Smooth muscle cell (in vitro differentiated cells): ENCODE measurements around the gene YLPM1. TPM values are rescaled to one million over a fixed set of nuclear protein-coding genes. Genes with fewer than 3 reads are reported as not detected.
"Not testable (repeated sequence)": the region's sequence is repeated elsewhere in the genome, so short reads cannot be mapped to it uniquely, and the experiment has no call there.

Source experiments
- DNase-seq: peaks from one replicate; lab custom pipeline; 2025; ENCODE audit not compliant: unreplicated experiment; lab: John Stamatoyannopoulos, UW
- H2AFZ ChIP-seq: fragments of 200-600 bp; sonication (generic); 2 replicates; pipeline ENCODE4 v1.6.0; 2016; ENCODE audit warnings: antibody characterized with exemption, low read depth, mild to moderate bottlenecking
- H3F3A ChIP-seq: fragments of 200-600 bp; sonication (generic); 2 replicates; pipeline ENCODE4 v1.6.0; 2017; ENCODE audit warnings: antibody characterized with exemption, low read depth
- H3K27ac ChIP-seq: fragments of 200-600 bp; sonication (generic); 2 replicates; pipeline ENCODE4 v1.5.1; 2016; ENCODE audit warnings: low read depth, mild to moderate bottlenecking
- H3K27me3 ChIP-seq: fragments of 200-600 bp; sonication (generic); 2 replicates; pipeline ENCODE4 v1.6.1; 2016; ENCODE audit warnings: low read depth, mild to moderate bottlenecking
- H3K36me3 ChIP-seq: fragments of 200-600 bp; sonication (generic); 2 replicates; pipeline ENCODE4 v1.5.1; 2016; ENCODE audit warnings: low read depth
- H3K4me1 ChIP-seq: fragments of 200-600 bp; sonication (generic); 2 replicates; pipeline ENCODE4 v1.5.1; 2016; ENCODE audit warnings: low read depth
- H3K4me2 ChIP-seq: fragments of 200-600 bp; sonication (generic); 2 replicates; pipeline ENCODE4 v1.6.0; 2016; ENCODE audit warnings: mild to moderate bottlenecking
- H3K4me3 ChIP-seq: fragments of 200-600 bp; sonication (generic); 2 replicates; pipeline ENCODE4 v1.5.1; 2016; ENCODE audit warnings: mild to moderate bottlenecking
- H3K79me2 ChIP-seq: fragments of 200-600 bp; sonication (generic); 2 replicates; pipeline ENCODE4 v1.6.0; 2016; ENCODE audit warnings: low read depth, mild to moderate bottlenecking
- H3K9ac ChIP-seq: fragments of 200-600 bp; sonication (generic); 2 replicates; pipeline ENCODE4 v1.6.0; 2016; ENCODE audit warnings: low read depth
- H3K9me3 ChIP-seq: fragments of 200-600 bp; sonication (generic); replicated peaks from 2 replicates; pipeline ENCODE4 v1.5.1; 2016; ENCODE audit warnings: low read depth
- H4K20me1 ChIP-seq: fragments of 200-600 bp; sonication (generic); 2 replicates; pipeline ENCODE4 v1.6.0; 2016; ENCODE audit warnings: low read depth
- CTCF ChIP-seq: fragments of 200-600 bp; sonication (generic); IDR thresholded peaks from 2 replicates; pipeline ENCODE4 v1.5.1; 2017; ENCODE audit warnings: borderline replicate concordance, mild to moderate bottlenecking, antibody characterized with exemption; ENCODE audit not compliant: insufficient read depth, poor library complexity, severe bottlenecking
- WGBS: methylation state at CpG from one replicate; pipeline ENCODE4 v1.1.7; 2016; ENCODE audit warnings: low lambda C conversion rate; 5-methylcytosine and 5-hydroxymethylcytosine counted together
- polyA plus RNA-seq: library from polyadenylated mRNA; unstranded; fragments of >200 nt; fragmentation: Nextera tagmentation; extraction: Ambion mirVana; gene quantifications from 2 replicates; pipeline ENCODE4 v1.2.1, GENCODE V29; 2016
- total RNA-seq: library from RNA; depleted of rRNA; stranded (reverse); fragments of >200 nt; gene quantifications from 2 replicates; pipeline ENCODE4 v1.2.3, GENCODE V29; 2014

YLPM1 gene
- total and polyA plus RNA-seq, 2 experiments from 2014 or later, result 15.5 to 29.7 TPM

- Histone ChIP-seq H3K9me3 (no peaks in the 10 kb centered on the region), H3K4me3 (no peak overlapping the region), H3K79me2 (no peaks in the 10 kb centered on the region), H3F3A (no peaks in the 10 kb centered on the region), H3K4me1 (no peaks in the 10 kb centered on the region), H3K36me3 (no peaks in the 10 kb centered on the region), H3K27ac (no peak overlapping the region), H2AFZ (no peak overlapping the region), H3K27me3 (no peaks in the 10 kb centered on the region), H3K4me2 (no peak overlapping the region), H4K20me1 (no peaks in the 10 kb centered on the region), H3K9ac (no peak overlapping the region)
- WGBS, result 87% methylated on average over 7 of the region's 7 CpGs
- DNase-seq, result no peak
- no peak for TF ChIP-seq CTCF
Measured at GRCh38 chr14:74754899-74755298, 8.2 kb upstream of the YLPM1 start.

GRCh38 chr14:74756326-74756725, 6.8 kb upstream of the YLPM1 start:
- Histone ChIP-seq H4K20me1 (no peaks in the 10 kb centered on the region), H3K4me1 (no peaks in the 10 kb centered on the region), H3K9me3 (no peaks in the 10 kb centered on the region), H2AFZ (no peak overlapping the region), H3F3A (no peaks in the 10 kb centered on the region), H3K79me2 (no peaks in the 10 kb centered on the region), H3K36me3 (no peaks in the 10 kb centered on the region), H3K27me3 (no peaks in the 10 kb centered on the region), H3K27ac (no peak overlapping the region), H3K9ac (no peak overlapping the region), H3K4me3 (no peak overlapping the region), H3K4me2 (no peak overlapping the region)
- TF ChIP-seq CTCF, result no peak
- 76% methylated on average over 1 of the region's 1 CpG for WGBS
- no peak for DNase-seq

- not testable (repeated sequence) for H3K4me1 ChIP-seq, H3K9ac ChIP-seq, H3K4me2 ChIP-seq, H3K4me3 ChIP-seq, H3K9me3 ChIP-seq, DNase-seq, H3F3A ChIP-seq, H3K36me3 ChIP-seq, H3K27me3 ChIP-seq, H3K27ac ChIP-seq, H4K20me1 ChIP-seq, H2AFZ ChIP-seq, H3K79me2 ChIP-seq
- WGBS, result 90% methylated on average over 5 of the region's 5 CpGs
Measured at GRCh38 chr14:74758505-74758904, 4.6 kb upstream of the YLPM1 start.

GRCh38 chr14:74763803-74764531, 851 bp downstream of the YLPM1 start:
- peak overlapping the region; percentile 92 for H3K4me3 ChIP-seq
- no peak for TF ChIP-seq CTCF
- no peaks in the 10 kb centered on the region for H3K27me3 ChIP-seq
- peak overlapping the region; percentile 94 for H3K4me2 ChIP-seq
- H3K36me3 ChIP-seq, result no peaks in the 10 kb centered on the region
- WGBS, result 0% methylated on average over 6 of the region's 19 CpGs
- no peaks in the 10 kb centered on the region for H3K9me3 ChIP-seq
- DNase-seq, result peak; percentile 7
- H3K9ac ChIP-seq, result peak overlapping the region; percentile 99
- peaks cover 52% of the 10 kb centered on the region for H4K20me1 ChIP-seq
- H3K27ac ChIP-seq, result peak overlapping the region; percentile 95
- H3F3A ChIP-seq, result no peaks in the 10 kb centered on the region
- H3K4me1 ChIP-seq, result peaks cover 20% of the 10 kb centered on the region
- peaks cover 57% of the 10 kb centered on the region for H3K79me2 ChIP-seq
- H2AFZ ChIP-seq, result peak overlapping the region; percentile 61
